ENCODE measurements around the gene SLC35D3. TPM values are rescaled to one million over a fixed set of nuclear protein-coding genes. Genes with fewer than 3 reads are reported as not detected.

Gene SLC35D3
- total RNA-seq, 1 experiment from 2014 or later: not detected

GRCh38 chr6:136932599-136932998, 10.5 kb downstream of the SLC35D3 start:
- intact Hi-C loops (cut with micrococcal nuclease; ENCODE audit: unreplicated experiment): no loop called here
- Histone ChIP-seq H3K4me2 (no peak overlapping the region), H4K20me1 (ENCODE audit: insufficient read depth) (no peaks in the 10 kb centered on the region), H3K9me3 (ENCODE audit: insufficient read depth, low read depth) (no peaks in the 10 kb centered on the region), H3K27ac (no peak overlapping the region), H3K27me3 (ENCODE audit: insufficient read depth, low read depth) (no peaks in the 10 kb centered on the region), H3F3A (ENCODE audit: insufficient read depth, low read depth) (no peaks in the 10 kb centered on the region), H3K4me3 (no peak overlapping the region), H3K9me2 (ENCODE audit: insufficient read depth) (no peaks in the 10 kb centered on the region), H3K4me1 (replicated peaks; ENCODE audit: insufficient read depth) (no peaks in the 10 kb centered on the region), H3K79me2 (ENCODE audit: low read depth) (no peaks in the 10 kb centered on the region), H3K36me3 (ENCODE audit: low read depth) (no peaks in the 10 kb centered on the region), H2AFZ (no peak overlapping the region)
- TF ChIP-seq CTCF (conservative IDR thresholded peaks at IDR 0.05) (no peak), EZH2 (IDR thresholded peaks at IDR 0.05; ENCODE audit: low read depth) (no peak)
- ChIA-PET CTCF (interaction anchor here (0.6 kb wide), 1 partner anchor 166 kb away, joined by 3 read pairs; no protein-coding TSS in a partner anchor), POLR2A (ENCODE audit: unreplicated experiment) (interaction anchor here (0.5 kb wide), 2 partner anchors 29 to 42 kb away, joined by 3 to 6 read pairs; no protein-coding TSS in a partner anchor)
- DNase-seq: no peak
- BruUV-seq (replicated peaks): no TSS peak

DNA sequence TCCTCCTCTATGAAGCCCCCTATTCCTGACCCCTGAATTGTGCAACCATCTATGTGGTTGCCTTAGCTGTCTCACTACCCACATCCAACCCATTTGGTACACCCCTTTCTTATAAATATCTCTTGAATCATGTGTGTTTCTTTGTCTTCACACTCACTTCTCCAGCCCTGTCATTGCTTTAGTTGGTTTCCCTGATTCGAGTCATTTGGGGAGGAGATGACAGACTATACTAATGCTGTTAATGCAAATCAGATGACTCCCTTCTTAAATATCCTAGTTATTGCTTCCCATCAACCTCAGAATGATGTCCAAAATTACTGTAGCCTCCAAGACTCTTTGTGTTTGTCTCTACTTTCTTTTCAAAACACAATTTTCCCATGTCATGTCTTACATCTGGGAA, 23.0 kb downstream of the SLC35D3 start:
- no peaks in the 10 kb centered on the region for H3K4me1 ChIP-seq (replicated peaks; ENCODE audit: insufficient read depth)
- no peak overlapping the region for H2AFZ ChIP-seq
- POLR2A ChIA-PET (ENCODE audit: unreplicated experiment): no interaction called here
- DNase-seq: no peak
- peaks cover 2% of the 10 kb centered on the region; the same call in 1 of the 2 replicates for H3K9me3 ChIP-seq (ENCODE audit: insufficient read depth, low read depth)
- intact Hi-C loops (cut with micrococcal nuclease; ENCODE audit: unreplicated experiment): no loop called here
- H3K27ac ChIP-seq: no peak overlapping the region
- no peak overlapping the region for H3K4me2 ChIP-seq
- no peak for TF ChIP-seq CTCF (conservative IDR thresholded peaks at IDR 0.05)
- TF ChIP-seq EZH2 (IDR thresholded peaks at IDR 0.05; ENCODE audit: low read depth): no peak
- CTCF ChIA-PET: no interaction called here
- H3F3A ChIP-seq (ENCODE audit: insufficient read depth, low read depth): no peaks in the 10 kb centered on the region
- no peaks in the 10 kb centered on the region for H3K9me2 ChIP-seq (ENCODE audit: insufficient read depth)
- BruUV-seq (replicated peaks): no TSS peak
- no peaks in the 10 kb centered on the region for H4K20me1 ChIP-seq (ENCODE audit: insufficient read depth)
- H3K36me3 ChIP-seq (ENCODE audit: low read depth): no peaks in the 10 kb centered on the region
- no peaks in the 10 kb centered on the region for H3K27me3 ChIP-seq (ENCODE audit: insufficient read depth, low read depth)
- no peaks in the 10 kb centered on the region for H3K79me2 ChIP-seq (ENCODE audit: low read depth)
- H3K4me3 ChIP-seq: no peak overlapping the region

DNA sequence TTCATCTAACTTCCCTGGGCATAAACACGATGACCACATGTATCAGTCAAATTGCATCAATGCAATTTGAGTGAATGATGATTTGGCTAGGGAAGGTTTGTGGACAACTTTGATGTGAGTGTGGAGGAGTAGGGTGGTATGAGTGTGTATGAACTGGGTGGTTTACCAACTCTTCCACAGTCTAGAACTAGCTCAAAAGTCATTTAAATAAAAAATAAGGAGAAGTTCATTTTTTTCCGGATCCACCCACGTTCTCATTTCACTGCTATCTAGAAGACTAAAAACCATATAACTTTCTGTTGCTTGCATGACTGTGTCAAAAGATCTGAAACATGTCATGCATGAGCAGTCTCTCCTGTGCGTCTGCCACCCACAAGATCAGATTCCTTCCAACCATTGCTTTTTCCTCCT, 23.6 kb downstream of the SLC35D3 start:
- POLR2A ChIA-PET (ENCODE audit: unreplicated experiment): no interaction called here
- no peak for TF ChIP-seq CTCF (conservative IDR thresholded peaks at IDR 0.05)
- no peak for TF ChIP-seq EZH2 (IDR thresholded peaks at IDR 0.05; ENCODE audit: low read depth)
- Histone ChIP-seq H3F3A (ENCODE audit: insufficient read depth, low read depth) (no peaks in the 10 kb centered on the region), H3K79me2 (ENCODE audit: low read depth) (no peaks in the 10 kb centered on the region), H3K9me2 (ENCODE audit: insufficient read depth) (no peaks in the 10 kb centered on the region), H3K27me3 (ENCODE audit: insufficient read depth, low read depth) (no peaks in the 10 kb centered on the region), H4K20me1 (ENCODE audit: insufficient read depth) (no peaks in the 10 kb centered on the region), H3K4me1 (replicated peaks; ENCODE audit: insufficient read depth) (no peaks in the 10 kb centered on the region), H2AFZ (no peak overlapping the region), H3K4me3 (no peak overlapping the region), H3K9me3 (ENCODE audit: insufficient read depth, low read depth) (peaks cover 2% of the 10 kb centered on the region; the same call in 1 of the 2 replicates), H3K27ac (no peak overlapping the region), H3K4me2 (no peak overlapping the region), H3K36me3 (ENCODE audit: low read depth) (no peaks in the 10 kb centered on the region)
- intact Hi-C loops (cut with micrococcal nuclease; ENCODE audit: unreplicated experiment): no loop called here
- CTCF ChIA-PET: no interaction called here
- DNase-seq: no peak
- BruUV-seq (replicated peaks): no TSS peak
